HCT116 (cell line): ENCODE data around the gene CD2BP2. TPM values are rescaled to one million over a fixed set of nuclear protein-coding genes. Genes with fewer than 3 reads are reported as not detected.

ENCODE experiments used
- ATAC-seq: fragments of 200-7000 bp; cut with Tn5 transposase; 2 replicates; pipeline ENCODE4 v1.9.1; 2020; ENCODE audit warnings: mild to moderate bottlenecking, moderate library complexity
- BruUV-seq: library from RNA; stranded (reverse); fragments of 400-500 nt; replicated peaks from 2 replicates; lab custom pipeline; 2021; lab: Mats Ljungman, UMichigan
- CTCF ChIA-PET: fragments of 300-600 bp; sonication (Branson Sonifier 250); formaldehyde crosslinking; loops from one replicate; lab custom pipeline; 2021; ENCODE audit warnings: antibody characterized with exemption; lab: Charles Lee
- POLR2A ChIA-PET: fragments of 300-600, 350-600 bp; sonication (Branson Sonifier 250); formaldehyde crosslinking; loops from one replicate; lab custom pipeline; 2021; ENCODE audit warnings: antibody characterized with exemption; lab: Charles Lee
- RAD21 ChIA-PET, 2 experiments: fragments of 300-600 bp; sonication (Branson Sonifier 250); formaldehyde crosslinking; loops; one replicate each; lab custom pipeline; 2023; ENCODE audit warnings: low total read pairs in 2 of 2; ENCODE audit not compliant: uncharacterized antibody in 2 of 2, unreplicated experiment in 2 of 2, low non-redundant PET in 1 of 2; lab: Charles Lee
- DNase-seq: peaks from one replicate; pipeline ENCODE4 v3.0.0-alpha.2; 2010; ENCODE audit warnings: low read depth, low spot score
- H2AFZ ChIP-seq: fragments of 200-600 bp; shearing (Covaris generic), sonication (generic); 2 replicates; pipeline ENCODE4 v1.6.1; 2017; ENCODE audit warnings: low read depth, mixed run types, mixed read lengths, antibody characterized with exemption, low read length; ENCODE audit not compliant: poor library complexity, severe bottlenecking
- H3K27ac ChIP-seq: 2 replicates; pipeline ENCODE4 v1.5.1; 2012; ENCODE audit warnings: low read depth, low read length
- H3K27me3 ChIP-seq: fragments of 200-600 bp; sonication (generic); 2 replicates; pipeline ENCODE4 v1.6.1; 2016; ENCODE audit warnings: mixed run types, low read length, mixed read lengths; ENCODE audit not compliant: insufficient read depth
- H3K36me3 ChIP-seq, 2 experiments: fragments of 200-500 bp in 1 of 2; fragments of 200-600 bp in 1 of 2; sonication (Bioruptor generic) in 1 of 2; sonication (generic) in 1 of 2; 2 replicates each; pipeline versions ENCODE4 v1.5.1 to v1.6.1; 2014 to 2016; ENCODE audit warnings: low read length in 2 of 2, inconsistent platforms in 1 of 2, mixed read lengths in 1 of 2, mixed run types in 1 of 2; ENCODE audit not compliant: insufficient read depth in 2 of 2, control insufficient read depth in 1 of 2
- H3K4me1 ChIP-seq, 2 experiments: fragments of 200-600 bp in 1 of 2; sonication (generic) in 1 of 2; 2 replicates each; pipeline versions ENCODE4 v1.5.1 to v1.6.1; 2012 to 2017; ENCODE audit warnings: low read length in 2 of 2, inconsistent platforms in 1 of 2, mild to moderate bottlenecking in 1 of 2, mixed read lengths in 1 of 2, mixed run types in 1 of 2, moderate library complexity in 1 of 2; ENCODE audit not compliant: insufficient read depth in 2 of 2, control insufficient read depth in 1 of 2
- H3K4me2 ChIP-seq: fragments of 200-600 bp; sonication (generic); 2 replicates; pipeline ENCODE4 v1.6.1; 2017; ENCODE audit warnings: mixed run types, low read length, mixed read lengths
- H3K4me3 ChIP-seq, 2 experiments: fragments of 200-600 bp in 1 of 2; sonication (generic) in 1 of 2; replicated peaks in 1 of 2; 2 replicates each; pipeline ENCODE4 v1.5.1; 2011 to 2016; ENCODE audit warnings: low read length in 2 of 2, control low read depth in 1 of 2, low read depth in 1 of 2, mild to moderate bottlenecking in 1 of 2, mixed read lengths in 1 of 2, mixed run types in 1 of 2
- H3K79me2 ChIP-seq: fragments of 200-600 bp; sonication (generic); 2 replicates; pipeline ENCODE4 v1.6.1; 2017; ENCODE audit warnings: mild to moderate bottlenecking, mixed run types, low read length, moderate library complexity, mixed read lengths; ENCODE audit not compliant: insufficient read depth
- H3K9ac ChIP-seq: fragments of 200-600 bp; sonication (generic); 2 replicates; pipeline ENCODE4 v1.6.1; 2016; ENCODE audit warnings: low read length, mixed read lengths
- H3K9me2 ChIP-seq: fragments of 200-600 bp; sonication (generic), shearing (Covaris generic); 2 replicates; pipeline ENCODE4 v1.6.1; 2017; ENCODE audit warnings: mixed run types, mild to moderate bottlenecking, moderate library complexity; ENCODE audit not compliant: insufficient read depth
- H3K9me3 ChIP-seq, 2 experiments: fragments of 200-500 bp in 1 of 2; fragments of 200-600 bp in 1 of 2; sonication (Bioruptor generic) in 1 of 2; sonication (generic) in 1 of 2; 2 replicates each; pipeline ENCODE4 v1.6.1; 2014 to 2017; ENCODE audit warnings: low read length in 2 of 2, mixed read lengths in 2 of 2, inconsistent platforms in 1 of 2, low read depth in 1 of 2, mild to moderate bottlenecking in 1 of 2, mixed run types in 1 of 2, moderate library complexity in 1 of 2; ENCODE audit not compliant: control insufficient read depth in 1 of 2, insufficient read depth in 1 of 2
- H4K20me1 ChIP-seq: fragments of 200-600 bp; sonication (generic), shearing (Covaris generic); 2 replicates; pipeline ENCODE4 v1.6.1; 2017; ENCODE audit warnings: mixed run types, mild to moderate bottlenecking, moderate library complexity; ENCODE audit not compliant: insufficient read depth
- ATF3 ChIP-seq: IDR thresholded peaks from 2 replicates; pipeline ENCODE4 v1.6.1; 2012
- CEBPB ChIP-seq: IDR thresholded peaks from 2 replicates; pipeline ENCODE4 v1.6.1; 2012; ENCODE audit warnings: low read depth
- EGR1 ChIP-seq: IDR thresholded peaks from 2 replicates; pipeline ENCODE4 v1.6.1; 2012; ENCODE audit warnings: low read depth
- ELF1 ChIP-seq: IDR thresholded peaks from 2 replicates; pipeline ENCODE4 v1.6.1; 2012; ENCODE audit warnings: low read depth, borderline replicate concordance
- EZH2 ChIP-seq: fragments of 200-600 bp; sonication (generic); IDR thresholded peaks from 2 replicates; pipeline ENCODE4 v1.6.1; 2017; ENCODE audit warnings: antibody characterized with exemption, mixed run types
- EZH2phosphoT487 ChIP-seq: fragments of 200-600 bp; IDR thresholded peaks from 2 replicates; pipeline ENCODE4 v1.6.1; 2018; ENCODE audit warnings: antibody characterized with exemption, borderline replicate concordance
- FOSL1 ChIP-seq: IDR thresholded peaks from 2 replicates; pipeline ENCODE4 v1.6.1; 2012; ENCODE audit warnings: low read depth
- JUND ChIP-seq: IDR thresholded peaks from 2 replicates; pipeline ENCODE4 v1.6.1; 2012
- SIN3A ChIP-seq: IDR thresholded peaks from 2 replicates; pipeline ENCODE4 v1.6.1; 2012; ENCODE audit warnings: low read depth
- SRF ChIP-seq: IDR thresholded peaks from 2 replicates; pipeline ENCODE4 v1.6.1; 2012; ENCODE audit warnings: low read depth
- YY1 ChIP-seq: IDR thresholded peaks from 2 replicates; pipeline ENCODE4 v1.6.1; 2011; ENCODE audit warnings: low read length, low read depth, moderate library complexity, mild to moderate bottlenecking; ENCODE audit not compliant: insufficient replicate concordance; ENCODE audit errors: extremely low read depth
- ZFX ChIP-seq: fragments of 450-650 bp; IDR thresholded peaks from 2 replicates; pipeline ENCODE4 v1.6.1; 2017
- intact Hi-C: fragments of 100-400 bp; cut with micrococcal nuclease; formaldehyde crosslinking; loops from 2 replicates; pipeline ENCODE4 v1.10.0; 2022
- total RNA-seq: library from RNA; stranded (reverse); gene quantifications from one replicate; pipeline ENCODE4 v1.2.1, GENCODE V29; 2021; ENCODE audit not compliant: unreplicated experiment
- TF ChIP-seq, protein P1 (sequence below), 3 experiments: fragments of 200-600 bp in 1 of 3; sonication (generic) in 1 of 3; IDR thresholded peaks in 2 of 3; conservative IDR thresholded peaks in 1 of 3; 2 replicates each; pipeline ENCODE4 v1.5.1; 2012 to 2017; ENCODE audit warnings: low read depth in 2 of 3, low read length in 2 of 3, antibody characterized with exemption in 1 of 3, borderline replicate concordance in 1 of 3, control low read depth in 1 of 3, mild to moderate bottlenecking in 1 of 3, mixed read lengths in 1 of 3, mixed run types in 1 of 3, moderate library complexity in 1 of 3; ENCODE audit not compliant: insufficient read depth in 1 of 3
- TF ChIP-seq, protein P2 (sequence below): IDR thresholded peaks from 2 replicates; pipeline ENCODE4 v1.6.1; 2012

Gene CD2BP2
- total RNA-seq, 1 experiment from 2014 or later: 51.8 TPM

DNA sequence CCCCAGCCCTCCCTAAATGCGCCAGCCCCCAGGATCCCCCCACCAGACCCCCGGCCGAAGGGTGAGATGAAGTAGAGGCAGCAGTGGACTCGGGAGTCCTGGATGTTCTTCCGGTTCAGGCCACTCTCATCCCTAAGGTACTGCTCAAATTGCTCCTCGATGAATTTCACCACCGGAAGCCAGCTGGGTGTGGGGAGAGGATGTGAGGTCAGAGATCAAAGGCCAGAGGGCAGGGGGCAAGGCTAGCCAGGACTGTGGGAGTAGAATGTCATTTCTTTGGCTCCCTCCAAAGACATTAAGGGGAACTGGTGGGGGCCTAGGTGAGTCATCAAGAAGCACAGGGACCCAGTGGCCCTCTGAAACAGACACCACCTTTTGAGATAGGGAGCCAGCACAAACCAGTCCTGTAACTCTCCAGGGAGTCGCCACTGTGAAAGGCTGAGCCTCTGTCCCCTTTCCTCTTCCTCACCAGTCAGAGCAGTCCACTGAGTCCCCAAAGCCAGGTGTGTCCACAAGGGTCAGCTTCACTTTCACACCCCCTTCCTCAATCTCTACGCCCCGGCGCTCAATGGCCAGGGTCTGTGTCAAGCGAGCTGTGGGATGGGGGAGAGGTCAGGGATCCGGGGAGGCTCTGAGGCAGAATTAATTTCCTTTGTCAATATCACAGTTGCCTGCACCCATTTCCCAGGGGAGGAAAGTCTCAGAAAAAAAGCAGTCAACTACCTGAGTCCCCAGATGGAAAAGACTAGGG is 26.4 kb upstream of the CD2BP2 start:
- intact Hi-C loops: no loop called here
- H3K36me3 ChIP-seq: no peaks in the 10 kb centered on the region
- CTCF ChIA-PET: no interaction called here
- no peak overlapping the region; the same call in 1 of the 2 replicates for H3K9ac ChIP-seq
- H3K4me2 ChIP-seq: no peak overlapping the region
- H3K4me1 ChIP-seq: peaks cover 13 to 32% of the 10 kb centered on the region in 2 experiments
- H3K9me3 ChIP-seq: no peaks in the 10 kb centered on the region
- no peaks in the 10 kb centered on the region for H3K9me2 ChIP-seq
- no peak overlapping the region for H2AFZ ChIP-seq
- H3K79me2 ChIP-seq: no peaks in the 10 kb centered on the region
- POLR2A ChIA-PET: no interaction called here
- no peak overlapping the region for H3K27ac ChIP-seq
- no TSS peak for BruUV-seq
- no peaks in the 10 kb centered on the region for H4K20me1 ChIP-seq
- no peak overlapping the region for H3K4me3 ChIP-seq
- ATAC-seq (no peak), DNase-seq (no peak)
- no peak for TF ChIP-seq SIN3A
- no peak for TF ChIP-seq FOSL1
- TF ChIP-seq, protein P1, sequence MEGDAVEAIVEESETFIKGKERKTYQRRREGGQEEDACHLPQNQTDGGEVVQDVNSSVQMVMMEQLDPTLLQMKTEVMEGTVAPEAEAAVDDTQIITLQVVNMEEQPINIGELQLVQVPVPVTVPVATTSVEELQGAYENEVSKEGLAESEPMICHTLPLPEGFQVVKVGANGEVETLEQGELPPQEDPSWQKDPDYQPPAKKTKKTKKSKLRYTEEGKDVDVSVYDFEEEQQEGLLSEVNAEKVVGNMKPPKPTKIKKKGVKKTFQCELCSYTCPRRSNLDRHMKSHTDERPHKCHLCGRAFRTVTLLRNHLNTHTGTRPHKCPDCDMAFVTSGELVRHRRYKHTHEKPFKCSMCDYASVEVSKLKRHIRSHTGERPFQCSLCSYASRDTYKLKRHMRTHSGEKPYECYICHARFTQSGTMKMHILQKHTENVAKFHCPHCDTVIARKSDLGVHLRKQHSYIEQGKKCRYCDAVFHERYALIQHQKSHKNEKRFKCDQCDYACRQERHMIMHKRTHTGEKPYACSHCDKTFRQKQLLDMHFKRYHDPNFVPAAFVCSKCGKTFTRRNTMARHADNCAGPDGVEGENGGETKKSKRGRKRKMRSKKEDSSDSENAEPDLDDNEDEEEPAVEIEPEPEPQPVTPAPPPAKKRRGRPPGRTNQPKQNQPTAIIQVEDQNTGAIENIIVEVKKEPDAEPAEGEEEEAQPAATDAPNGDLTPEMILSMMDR (IDR thresholded peaks at IDR 0.05 in 2 of 3, conservative IDR thresholded peaks at IDR 0.05 in 1 of 3; ENCODE audit: borderline replicate concordance in 1 of 3, insufficient read depth in 1 of 3, low read depth in 2 of 3, low read length in 2 of 3): no peak
- TF ChIP-seq ZFX: no peak
- no peak for TF ChIP-seq ELF1
- TF ChIP-seq JUND: no peak
- no peak for TF ChIP-seq SRF
- no peak for TF ChIP-seq EGR1
- no peak for TF ChIP-seq EZH2
- no peak for TF ChIP-seq EZH2phosphoT487
- no peak for TF ChIP-seq ATF3
- TF ChIP-seq, protein P2, sequence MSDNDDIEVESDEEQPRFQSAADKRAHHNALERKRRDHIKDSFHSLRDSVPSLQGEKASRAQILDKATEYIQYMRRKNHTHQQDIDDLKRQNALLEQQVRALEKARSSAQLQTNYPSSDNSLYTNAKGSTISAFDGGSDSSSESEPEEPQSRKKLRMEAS: no peak
- no peak for TF ChIP-seq CEBPB
- no peak for TF ChIP-seq YY1
- H3K27me3 ChIP-seq: no peaks in the 10 kb centered on the region
- RAD21 ChIA-PET: no interaction called here
